HEK293 (cell line): Measurements from ENCODE around the gene PLCXD1.

ENCODE experiments used
- CTCF ChIA-PET: fragments of 350-600 bp; formaldehyde crosslinking; extraction: SDS; loops from one replicate; lab custom pipeline; 2021; ENCODE audit warnings: antibody characterized with exemption; lab: Yijun Ruan, JAX
- POLR2A ChIA-PET: fragments of 300-600 bp; formaldehyde crosslinking; extraction: SDS; loops from one replicate; lab custom pipeline; 2020; ENCODE audit warnings: antibody characterized with exemption, inconsistent platforms; lab: Yijun Ruan, JAX
- H3K27ac ChIP-seq: fragments of 200-500 bp; sonication (Bioruptor generic); 2 replicates; pipeline ENCODE4 v1.5.1; 2014; ENCODE audit warnings: low read depth, low read length, control low read depth, inconsistent platforms; ENCODE audit errors: extremely low read depth
- H3K36me3 ChIP-seq, 2 experiments: fragments of 200-500 bp in 1 of 2; sonication (Bioruptor generic) in 1 of 2; 1 replicate in 1 of 2; 2 replicates in 1 of 2; pipeline ENCODE4 v1.5.1; 2014 to 2017; ENCODE audit warnings: inconsistent platforms in 2 of 2, low read length in 2 of 2; ENCODE audit not compliant: control insufficient read depth in 2 of 2, insufficient read depth in 1 of 2
- H3K4me1 ChIP-seq: fragments of 200-500 bp; sonication (Bioruptor generic); 2 replicates; pipeline ENCODE4 v1.5.1; 2014; ENCODE audit warnings: mild to moderate bottlenecking, low read length, inconsistent platforms; ENCODE audit not compliant: control insufficient read depth, insufficient read depth
- H3K4me3 ChIP-seq: 2 replicates; pipeline ENCODE4 v1.5.1; 2011; ENCODE audit warnings: low read depth, mild to moderate bottlenecking, control low read depth, low read length, moderate library complexity
- H3K9me3 ChIP-seq: fragments of 200-500 bp; sonication (Bioruptor generic); 2 replicates; pipeline ENCODE4 v1.5.1; 2014; ENCODE audit warnings: low read depth, low read length, inconsistent platforms; ENCODE audit not compliant: control insufficient read depth, insufficient read depth
- REST ChIP-seq: fragments of 450-650 bp; formaldehyde crosslinking; IDR thresholded peaks from 2 replicates; pipeline ENCODE4 v1.5.1; 2016; ENCODE audit warnings: missing biosample characterization, missing genetic modification characterization
- ZBTB11 ChIP-seq: fragments of 450-650 bp; formaldehyde crosslinking; conservative IDR thresholded peaks from 2 replicates; pipeline ENCODE4 v1.5.1; 2016; ENCODE audit warnings: low read depth, missing biosample characterization, missing genetic modification characterization
- ZFP41 ChIP-seq: fragments of 450-650 bp; formaldehyde crosslinking; IDR thresholded peaks from 2 replicates; pipeline ENCODE4 v1.5.1; 2016; ENCODE audit warnings: missing biosample characterization, missing genetic modification characterization, borderline replicate concordance
- ZNF112 ChIP-seq: fragments of 450-650 bp; formaldehyde crosslinking; IDR thresholded peaks from 2 replicates; pipeline ENCODE4 v1.5.0; 2017; ENCODE audit warnings: missing biosample characterization, missing genetic modification characterization
- ZNF121 ChIP-seq: fragments of 450-650 bp; formaldehyde crosslinking; IDR thresholded peaks from 2 replicates; pipeline ENCODE4 v1.5.1; 2016; ENCODE audit warnings: missing biosample characterization, missing genetic modification characterization
- ZNF169 ChIP-seq: fragments of 450-650 bp; formaldehyde crosslinking; IDR thresholded peaks from 2 replicates; pipeline ENCODE4 v1.5.1; 2016; ENCODE audit warnings: missing biosample characterization, missing genetic modification characterization
- ZNF18 ChIP-seq: fragments of 450-650 bp; formaldehyde crosslinking; IDR thresholded peaks from 2 replicates; pipeline ENCODE4 v1.5.1; 2016; ENCODE audit warnings: missing biosample characterization, missing genetic modification characterization
- ZNF2 ChIP-seq: fragments of 450-650 bp; formaldehyde crosslinking; IDR thresholded peaks from 2 replicates; pipeline ENCODE4 v1.5.1; 2016; ENCODE audit warnings: missing biosample characterization, missing genetic modification characterization
- ZNF202 ChIP-seq: fragments of 450-650 bp; formaldehyde crosslinking; IDR thresholded peaks from 2 replicates; pipeline ENCODE4 v1.5.1; 2016; ENCODE audit warnings: missing biosample characterization, missing genetic modification characterization, borderline replicate concordance
- ZNF239 ChIP-seq: fragments of 450-650 bp; formaldehyde crosslinking; IDR thresholded peaks from 2 replicates; pipeline ENCODE4 v1.5.1; 2016; ENCODE audit warnings: missing biosample characterization, missing genetic modification characterization
- ZNF324 ChIP-seq: fragments of 450-650 bp; formaldehyde crosslinking; IDR thresholded peaks from 2 replicates; pipeline ENCODE4 v1.5.1; 2016; ENCODE audit warnings: missing biosample characterization, missing genetic modification characterization
- ZNF335 ChIP-seq: fragments of 450-650 bp; formaldehyde crosslinking; conservative IDR thresholded peaks from 2 replicates; pipeline ENCODE4 v1.5.1; 2016; ENCODE audit warnings: missing biosample characterization, missing genetic modification characterization
- ZNF362 ChIP-seq: fragments of 450-650 bp; formaldehyde crosslinking; IDR thresholded peaks from 2 replicates; pipeline ENCODE4 v1.5.1; 2016; ENCODE audit warnings: missing biosample characterization, missing genetic modification characterization
- ZNF391 ChIP-seq: fragments of 450-650 bp; formaldehyde crosslinking; IDR thresholded peaks from 2 replicates; pipeline ENCODE4 v1.5.1; 2016; ENCODE audit warnings: low read depth, missing biosample characterization, missing genetic modification characterization, borderline replicate concordance
- ZNF48 ChIP-seq: fragments of 450-650 bp; formaldehyde crosslinking; IDR thresholded peaks from 2 replicates; pipeline ENCODE4 v1.5.1; 2016; ENCODE audit warnings: missing biosample characterization, missing genetic modification characterization
- ZNF571 ChIP-seq: fragments of 450-650 bp; formaldehyde crosslinking; IDR thresholded peaks from 2 replicates; pipeline ENCODE4 v1.5.0; 2017; ENCODE audit warnings: missing biosample characterization, missing genetic modification characterization
- ZNF610 ChIP-seq: fragments of 450-650 bp; formaldehyde crosslinking; IDR thresholded peaks from 2 replicates; pipeline ENCODE4 v1.5.1; 2016; ENCODE audit warnings: missing biosample characterization, missing genetic modification characterization, borderline replicate concordance
- ZNF621 ChIP-seq: fragments of 450-650 bp; formaldehyde crosslinking; IDR thresholded peaks from 2 replicates; pipeline ENCODE4 v1.5.1; 2017; ENCODE audit warnings: missing biosample characterization, missing genetic modification characterization
- ZNF670 ChIP-seq: fragments of 450-650 bp; formaldehyde crosslinking; IDR thresholded peaks from 2 replicates; pipeline ENCODE4 v1.5.1; 2016; ENCODE audit warnings: missing biosample characterization, missing genetic modification characterization, low read depth
- ZNF704 ChIP-seq: fragments of 450-650 bp; formaldehyde crosslinking; IDR thresholded peaks from 2 replicates; pipeline ENCODE4 v1.5.1; 2016; ENCODE audit warnings: missing biosample characterization, missing genetic modification characterization
- ZNF747 ChIP-seq: fragments of 450-650 bp; formaldehyde crosslinking; IDR thresholded peaks from 2 replicates; pipeline ENCODE4 v1.5.1; 2016; ENCODE audit warnings: missing biosample characterization, missing genetic modification characterization
- ZNF792 ChIP-seq: fragments of 450-650 bp; formaldehyde crosslinking; IDR thresholded peaks from 2 replicates; pipeline ENCODE4 v1.5.1; 2016; ENCODE audit warnings: missing biosample characterization, missing genetic modification characterization
- ZSCAN23 ChIP-seq: fragments of 450-650 bp; formaldehyde crosslinking; IDR thresholded peaks from 2 replicates; pipeline ENCODE4 v1.5.1; 2016; ENCODE audit warnings: missing biosample characterization, missing genetic modification characterization
- ZSCAN5A ChIP-seq: fragments of 450-650 bp; formaldehyde crosslinking; IDR thresholded peaks from 2 replicates; pipeline ENCODE4 v1.5.1; 2016; ENCODE audit warnings: missing biosample characterization, missing genetic modification characterization

The PLCXD1 gene

GRCh38 chrX:283115-283845 lies 2.1 kb downstream of the PLCXD1 start:
- no peaks in the 10 kb centered on the region for H3K9me3 ChIP-seq
- H3K4me3 ChIP-seq: peak overlapping the region; percentile 34
- H3K4me1 ChIP-seq: no peaks in the 10 kb centered on the region; the same call in 1 of the 2 replicates
- ChIA-PET POLR2A (no interaction called here), CTCF (no interaction called here)
- peak overlapping the region; percentile 81 for H3K27ac ChIP-seq
- H3K36me3 ChIP-seq: peaks cover 27 to 38% of the 10 kb centered on the region in 2 experiments
- TF ChIP-seq ZNF792 (tag by site-specific recombination) (no peak), ZNF112 (no peak), ZNF571 (tag by site-specific recombination) (no peak), ZBTB11 (no peak), ZNF324 (tag by site-specific recombination) (no peak), ZNF391 (tag by site-specific recombination) (no peak; the same call in 1 of the 2 replicates), ZNF202 (tag by site-specific recombination) (no peak), ZNF18 (tag by site-specific recombination) (no peak), ZNF48 (tag by site-specific recombination) (no peak), ZNF335 (peak; percentile 71), ZNF239 (tag by site-specific recombination) (no peak), ZNF2 (tag by site-specific recombination) (no peak), ZNF169 (tag by site-specific recombination) (no peak), ZSCAN23 (tag by site-specific recombination) (peak; percentile 36; the same call in 1 of the 2 replicates), ZFP41 (tag by site-specific recombination) (no peak), ZNF704 (tag by site-specific recombination) (no peak), ZSCAN5A (tag by site-specific recombination) (no peak), REST (no peak), ZNF670 (tag by site-specific recombination) (no peak), ZNF747 (no peak), ZNF610 (tag by site-specific recombination) (no peak), ZNF121 (tag by site-specific recombination) (no peak), ZNF621 (tag by site-specific recombination) (no peak), ZNF362 (tag by site-specific recombination) (no peak; the same call in 1 of the 2 replicates)
